SKM-1 treated with dmso at 0.1 percent for 144 hours (cell line): Measurements from ENCODE around the gene EGLN1.
"Not testable (repeated sequence)": the region's sequence is repeated elsewhere in the genome, so short reads cannot be mapped to it uniquely, and the experiment has no call there.

Experiments used
- DNase-seq: peaks from one replicate; lab custom pipeline; 2025; ENCODE audit not compliant: unreplicated experiment; lab: John Stamatoyannopoulos, UW

EGLN1 gene

GRCh38 chr1:231421971-231422797 lies at the start of gene EGLN1:
Gene EGLN1, minus strand, starts transcription at chr1:231422287. Its CDS starts 399 bp downstream, at chr1:231421888.
- DNase-seq: peak; percentile 82

- DNase-seq: not testable (repeated sequence)
These were observed 49.4 kb upstream of the EGLN1 start for GRCh38 chr1:231471500-231471899.

GRCh38 chr1:231471027-231471426 lies 48.9 kb upstream of the EGLN1 start:
- not testable (repeated sequence) for DNase-seq

- no peak for DNase-seq
These were observed 45.9 kb upstream of the EGLN1 start for GRCh38 chr1:231467986-231468385.

GRCh38 chr1:231465051-231465450 lies 43.0 kb upstream of the EGLN1 start:
- no peak for DNase-seq

- no peak for DNase-seq
These were observed 41.5 kb upstream of the EGLN1 start for GRCh38 chr1:231463541-231463940.

- peak; percentile 55 for DNase-seq
These were observed 38.5 kb upstream of the EGLN1 start for GRCh38 chr1:231460614-231461013.

GRCh38 chr1:231459438-231459837 lies 37.4 kb upstream of the EGLN1 start:
- DNase-seq: not testable (repeated sequence)

GRCh38 chr1:231457956-231458355 lies 35.9 kb upstream of the EGLN1 start:
- not testable (repeated sequence) for DNase-seq

GRCh38 chr1:231454133-231454532 lies 32.0 kb upstream of the EGLN1 start:
- not testable (repeated sequence) for DNase-seq

GRCh38 chr1:231446138-231446537 lies 24.1 kb upstream of the EGLN1 start:
- no peak for DNase-seq

- no peak for DNase-seq
These were observed 22.0 kb upstream of the EGLN1 start for GRCh38 chr1:231444059-231444458.

GRCh38 chr1:231443363-231443762 lies 21.3 kb upstream of the EGLN1 start:
- no peak for DNase-seq

GRCh38 chr1:231442735-231443134 lies 20.6 kb upstream of the EGLN1 start:
- no peak for DNase-seq

GRCh38 chr1:231432996-231433395 lies 10.9 kb upstream of the EGLN1 start:
- DNase-seq: no peak

GRCh38 chr1:231431665-231432415 lies 9.8 kb upstream of the EGLN1 start:
- DNase-seq: no peak

- not testable (repeated sequence) for DNase-seq
These were observed 8.7 kb upstream of the EGLN1 start for GRCh38 chr1:231430678-231431352.

GRCh38 chr1:231428377-231428776 lies 6.3 kb upstream of the EGLN1 start:
- DNase-seq: peak; percentile 29

- no peak for DNase-seq
These were observed 3.1 kb upstream of the EGLN1 start for GRCh38 chr1:231424950-231425805.

GRCh38 chr1:231423648-231424047 lies 1.6 kb upstream of the EGLN1 start:
- no peak for DNase-seq
